OCI-M1 (cell line): ENCODE measurements around the gene RGMA.

ENCODE experiments used
- DNase-seq: peaks from one replicate; lab custom pipeline; 2025; lab: John Stamatoyannopoulos, UW

Gene RGMA

GRCh38 chr15:93088981-93089726, at the start of gene RGMA:
Gene RGMA, minus strand, starts transcription at chr15:93089211. Its CDS starts 279 bp downstream, at chr15:93088932.
- DNase-seq = no peak

- DNase-seq = no peak
These were observed 47.6 kb upstream of the RGMA start for GRCh38 chr15:93136606-93137005.

DNA sequence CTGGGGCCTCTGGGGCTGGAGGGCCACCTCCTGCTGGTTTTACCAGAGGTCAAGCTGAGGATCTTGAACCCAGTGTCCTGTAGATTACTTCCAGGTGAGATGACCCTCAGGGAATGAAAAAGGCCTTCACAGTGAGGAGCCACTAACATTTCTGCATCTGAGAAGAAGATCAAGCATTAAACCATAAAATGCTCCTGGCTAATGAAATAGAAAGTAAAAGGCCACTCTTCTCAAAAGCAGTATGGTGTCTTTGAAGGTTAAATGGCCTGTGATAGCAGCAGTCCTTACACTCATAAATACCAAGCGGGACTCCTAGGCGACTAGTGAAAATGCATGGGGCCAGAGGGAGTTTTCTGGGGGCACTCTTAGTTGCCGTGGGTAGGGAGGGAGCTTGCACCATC, 47.0 kb upstream of the RGMA start:
- DNase-seq = no peak

DNA sequence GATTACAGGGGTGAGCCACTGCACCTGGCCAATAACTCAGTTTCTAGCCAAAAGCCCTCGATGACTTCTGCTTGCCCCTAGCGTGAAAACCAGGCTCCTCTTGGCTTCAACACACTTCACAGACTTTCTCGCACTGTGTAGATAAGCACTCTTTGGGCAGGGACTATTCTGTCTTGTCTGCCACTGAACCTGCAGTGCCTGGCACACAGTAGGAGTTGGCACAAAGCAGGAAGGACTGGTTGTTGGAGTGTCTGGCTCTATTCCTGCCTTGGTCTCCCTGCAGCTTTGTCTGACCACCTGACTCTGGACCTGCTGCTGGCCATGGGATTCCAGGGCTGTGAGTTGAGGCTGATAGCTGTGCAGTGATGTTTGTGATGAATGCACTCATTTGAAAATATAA, 46.4 kb upstream of the RGMA start:
- DNase-seq = no peak

DNA sequence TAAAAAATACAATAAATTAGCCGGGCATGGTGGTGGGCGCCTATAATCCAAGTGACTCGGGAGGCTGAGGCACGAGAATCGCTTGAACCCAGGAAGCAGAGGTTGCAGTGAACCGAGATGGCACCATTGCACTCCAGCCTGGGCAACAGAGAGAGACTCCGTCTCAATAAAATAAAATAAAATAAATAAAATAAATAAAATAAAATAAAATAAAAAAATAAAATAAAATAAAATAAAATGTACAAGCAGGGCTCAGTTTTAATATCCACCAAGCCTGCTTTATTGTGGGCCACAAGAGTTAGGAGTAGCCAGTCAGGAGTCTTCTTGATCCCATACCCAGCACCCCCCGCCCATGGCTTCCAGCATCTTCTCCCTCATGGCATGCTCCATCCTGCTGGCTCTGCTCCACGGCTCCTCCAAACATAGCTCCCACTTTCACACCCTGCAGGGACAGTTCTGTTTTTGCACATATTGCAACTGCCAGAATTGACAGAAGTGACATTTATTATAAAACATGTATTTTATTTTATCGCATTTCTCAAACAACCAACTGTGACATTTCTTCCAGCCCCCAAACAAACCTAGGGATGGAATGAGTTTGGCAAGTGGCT, 42.6 kb upstream of the RGMA start:
- DNase-seq = no peak

DNA sequence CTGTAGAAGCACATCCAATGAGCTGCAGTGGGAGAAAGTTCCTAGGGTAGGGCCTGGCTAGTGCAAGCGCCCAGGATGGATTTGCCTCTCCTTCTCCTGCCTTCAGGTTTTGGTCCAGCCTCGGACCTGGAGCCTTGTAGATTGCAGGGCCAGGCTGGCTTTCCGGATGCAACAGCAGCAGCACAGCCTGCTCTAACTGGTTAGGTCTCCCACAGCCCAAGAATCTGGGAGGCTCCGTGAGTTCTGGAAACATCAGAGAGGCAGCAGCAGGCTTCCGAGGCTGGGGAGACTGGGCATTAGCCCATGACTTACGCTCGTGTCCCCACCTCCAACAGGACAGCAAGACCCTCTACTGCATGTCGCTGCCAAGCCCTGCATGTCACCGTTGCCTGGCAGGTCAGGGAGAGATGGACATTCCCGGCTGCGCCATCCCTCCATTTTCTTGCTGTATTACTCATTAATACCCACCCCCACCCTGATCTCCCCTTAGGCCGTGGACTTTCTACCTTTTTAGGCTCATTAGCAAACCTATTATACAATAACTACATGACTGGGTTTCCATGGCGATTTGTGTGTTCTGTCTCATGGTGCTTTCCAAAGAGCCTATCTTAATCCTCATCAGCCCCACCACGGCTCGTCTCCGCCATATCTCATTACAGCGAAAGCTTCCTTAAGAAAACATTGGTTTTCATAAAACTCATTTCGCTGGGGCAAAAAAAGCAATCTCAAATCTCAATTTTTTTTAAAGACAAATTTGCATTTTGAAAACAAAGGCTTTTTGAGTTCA, 40.9 kb upstream of the RGMA start:
- DNase-seq = no peak

DNA sequence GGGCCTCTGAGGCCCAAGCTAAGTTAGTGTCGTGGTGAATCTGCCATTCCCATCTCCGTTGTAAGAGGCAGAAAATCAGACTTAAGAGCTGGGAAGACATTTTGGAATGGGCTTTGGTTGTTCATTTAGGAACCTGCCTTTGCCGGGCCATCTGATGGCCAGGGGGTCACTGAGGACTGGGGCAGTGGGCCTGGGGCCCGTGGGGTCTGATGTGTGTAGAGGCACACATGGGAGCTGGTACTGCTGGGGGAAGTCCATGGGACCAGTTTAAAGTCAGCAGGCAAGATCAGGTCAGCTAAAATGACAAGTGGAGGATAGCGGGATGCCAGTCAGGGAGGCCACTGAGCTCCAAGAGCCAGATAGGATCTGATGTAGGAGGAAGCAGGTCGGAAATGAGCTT, 38.3 kb upstream of the RGMA start:
- DNase-seq = no peak

DNA sequence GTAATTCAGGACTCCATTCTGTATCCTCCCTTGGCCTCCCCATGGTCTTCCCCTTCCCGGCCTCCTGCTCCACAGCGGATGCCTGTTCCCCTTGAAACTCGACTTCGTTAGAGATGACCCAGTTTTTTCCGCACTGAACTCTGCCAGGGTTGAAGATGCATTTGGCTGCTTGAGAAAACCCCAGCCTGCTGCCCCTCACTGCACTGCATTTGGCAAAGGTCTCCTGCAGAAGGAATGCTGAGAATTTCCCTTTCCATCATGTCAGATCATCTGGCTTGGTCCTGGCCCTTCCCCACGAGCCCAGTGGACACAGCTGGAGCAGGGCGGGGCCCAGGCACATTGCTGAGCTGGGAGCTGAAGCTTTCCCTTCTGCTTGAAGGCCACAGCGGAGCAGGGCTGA, 37.6 kb upstream of the RGMA start:
- DNase-seq = no peak

DNA sequence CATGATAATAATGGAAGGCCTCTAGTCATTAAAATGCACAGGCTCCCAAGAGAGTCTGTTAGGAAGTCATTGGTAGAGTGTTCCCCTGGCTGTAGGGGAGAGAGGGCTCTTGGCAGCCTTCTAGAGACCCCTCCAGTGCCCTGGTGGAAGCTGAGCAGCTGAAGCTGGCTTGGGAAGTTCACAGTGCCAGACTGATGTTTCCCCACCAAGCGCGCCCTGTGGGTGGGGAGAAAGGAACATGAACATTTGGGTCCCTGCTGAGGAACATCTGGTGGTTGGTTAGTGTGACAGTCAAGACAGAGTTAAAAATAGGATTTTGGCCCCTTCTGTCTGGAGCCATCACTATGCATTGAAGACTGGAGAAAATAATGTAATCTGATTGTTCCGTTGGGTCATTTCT, 37.1 kb upstream of the RGMA start:
- DNase-seq = no peak

- no peak for DNase-seq
These were observed 35.1 kb upstream of the RGMA start for GRCh38 chr15:93124126-93124525.

DNA sequence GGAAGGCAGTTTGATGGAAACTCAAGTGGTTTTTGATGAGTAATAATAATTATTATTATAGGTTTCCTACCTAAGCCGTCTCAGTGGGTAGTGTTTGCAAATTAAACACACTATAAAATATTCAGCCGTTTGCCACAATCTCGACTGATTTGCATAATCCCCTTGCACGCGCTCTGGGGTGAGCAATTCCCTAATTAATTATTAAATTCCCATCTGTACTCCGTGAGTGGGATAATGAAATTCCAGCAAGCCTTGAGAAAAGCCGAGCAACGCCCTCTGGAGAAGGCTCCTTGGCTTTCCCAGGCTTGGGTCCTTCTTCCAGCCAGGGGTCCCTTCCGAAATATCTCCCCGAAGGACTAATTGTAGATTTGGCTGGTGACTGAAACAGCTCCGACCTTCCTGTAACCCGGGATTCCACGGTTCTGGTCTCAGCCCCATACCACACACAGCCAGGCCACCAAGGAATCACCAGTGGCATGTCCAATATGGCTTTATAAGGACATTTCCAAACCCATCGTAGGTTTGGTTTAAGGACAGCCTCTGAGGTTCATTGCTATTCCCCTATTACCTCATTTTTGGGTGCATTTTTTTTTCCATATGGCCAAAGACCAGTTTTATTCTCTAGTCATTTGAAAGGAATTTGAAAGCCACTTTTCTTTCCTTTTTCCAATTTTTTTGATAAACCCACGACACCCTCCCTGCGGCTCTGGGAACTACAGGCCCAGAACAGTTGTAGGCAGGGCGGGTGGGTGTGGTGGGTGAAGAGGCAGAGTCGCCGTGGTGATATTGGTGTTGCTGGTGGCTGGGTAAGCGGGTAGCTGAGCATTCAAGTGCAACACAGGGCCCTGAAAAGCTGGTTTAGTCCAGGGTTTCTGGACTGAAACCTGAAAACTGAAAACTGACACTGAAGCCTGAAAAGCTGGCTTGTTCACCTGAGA, 33.2 kb upstream of the RGMA start:
- no peak for DNase-seq

GRCh38 chr15:93121107-93121506, 32.1 kb upstream of the RGMA start:
- DNase-seq = no peak

DNA sequence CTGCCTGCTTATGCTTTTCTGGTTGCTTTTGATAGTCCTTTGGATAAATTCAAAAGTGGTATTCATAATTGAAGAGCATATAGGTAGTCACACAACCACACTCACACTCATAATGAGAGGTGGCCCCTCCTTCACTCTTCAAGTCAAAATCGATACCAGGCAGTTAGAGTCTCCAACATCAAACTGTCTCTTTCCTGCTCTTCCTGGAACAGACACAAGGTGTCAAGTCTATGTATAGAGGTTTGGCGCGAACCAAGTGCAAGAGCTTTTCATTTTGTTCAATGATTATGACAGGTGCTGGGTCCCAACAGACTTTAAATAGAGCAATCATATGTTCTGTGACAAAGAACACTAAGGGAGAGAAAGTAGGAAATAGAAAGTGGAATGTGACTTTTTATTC, 29.9 kb upstream of the RGMA start:
- DNase-seq = no peak

DNA sequence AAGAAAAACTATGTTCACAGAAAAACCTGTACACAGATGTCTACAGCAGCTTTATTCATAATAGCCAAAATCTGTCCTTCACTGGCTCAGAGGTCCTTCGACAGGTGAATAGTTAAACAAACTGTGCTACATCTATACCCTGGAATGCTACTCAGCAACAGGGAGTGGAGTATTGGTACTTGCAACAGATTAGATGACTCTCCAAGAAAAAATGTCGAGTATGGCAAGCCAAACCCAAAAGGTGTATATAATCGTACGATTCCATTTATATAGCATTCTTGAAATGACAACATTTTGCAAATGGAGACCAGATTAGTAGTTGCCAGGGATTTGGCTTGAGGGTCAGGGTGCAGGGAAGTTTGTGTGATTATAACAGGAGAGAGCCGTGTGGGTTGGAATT, 22.4 kb upstream of the RGMA start:
- DNase-seq = no peak

DNA sequence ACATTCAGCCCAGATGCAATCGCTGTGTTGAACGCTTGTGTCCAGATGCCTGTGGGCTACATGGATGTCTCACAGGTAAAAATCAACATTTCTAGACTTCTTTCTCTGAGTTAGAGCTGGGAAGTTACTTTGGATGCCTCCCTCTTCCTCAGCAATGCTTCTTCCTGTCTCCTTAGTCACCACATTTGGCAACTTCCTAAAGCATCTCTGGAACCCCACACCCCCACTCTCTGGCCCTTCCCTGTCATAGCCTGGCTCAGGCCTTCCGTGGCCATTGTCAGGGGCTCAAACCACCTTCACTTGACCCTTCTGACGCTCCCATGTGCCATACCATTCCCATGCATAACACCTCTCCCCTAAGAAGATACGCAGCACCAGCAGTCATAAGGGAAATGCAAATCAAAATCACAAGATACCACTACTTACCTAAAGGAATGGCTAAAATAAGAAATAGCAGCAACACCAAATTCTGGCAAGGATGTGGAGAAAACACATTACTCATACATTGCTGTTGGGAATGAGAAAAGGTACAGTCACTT, 21.6 kb upstream of the RGMA start:
- DNase-seq = no peak

GRCh38 chr15:93109336-93110102, 20.5 kb upstream of the RGMA start:
- DNase-seq = no peak

GRCh38 chr15:93107646-93108045, 18.6 kb upstream of the RGMA start:
- DNase-seq = no peak

DNA sequence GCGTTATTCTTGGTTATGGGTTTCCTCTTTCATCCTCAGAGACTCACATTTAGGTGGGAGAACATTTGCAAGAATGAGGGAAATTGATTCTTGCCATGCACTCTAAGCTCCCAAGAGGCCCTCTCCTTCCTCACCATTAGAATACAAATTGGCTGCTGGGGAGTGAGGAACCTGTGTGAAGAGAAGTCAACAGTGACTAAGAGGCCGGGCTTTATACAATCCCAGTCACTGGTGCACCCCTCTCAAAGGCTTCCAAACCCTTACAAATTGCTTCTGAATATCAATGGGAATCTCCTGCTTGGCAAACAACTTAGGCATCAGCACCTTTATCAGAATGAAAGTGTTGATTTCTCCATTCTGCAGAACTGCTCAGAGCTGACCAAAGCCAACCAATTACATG, 16.5 kb upstream of the RGMA start:
- no peak for DNase-seq

DNA sequence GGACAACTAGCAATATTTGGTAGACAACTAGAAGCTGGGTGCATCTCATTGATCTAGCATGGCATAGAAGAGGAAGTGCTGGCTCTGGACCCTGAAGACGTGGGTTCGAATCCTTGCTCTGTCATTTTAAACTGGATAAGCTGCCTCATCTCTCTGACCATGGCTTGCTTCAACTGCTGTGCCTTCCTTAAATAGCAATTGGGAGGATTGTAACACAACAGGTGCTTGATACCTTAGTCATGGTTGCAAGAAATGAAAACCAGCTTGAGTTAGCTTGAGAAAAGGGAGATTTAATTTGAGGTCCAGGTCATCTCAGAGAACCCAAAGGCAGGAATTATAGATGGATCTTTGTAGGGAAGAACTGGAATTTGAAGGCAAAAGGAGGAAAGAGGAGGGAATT, 14.8 kb upstream of the RGMA start:
- no peak for DNase-seq

DNA sequence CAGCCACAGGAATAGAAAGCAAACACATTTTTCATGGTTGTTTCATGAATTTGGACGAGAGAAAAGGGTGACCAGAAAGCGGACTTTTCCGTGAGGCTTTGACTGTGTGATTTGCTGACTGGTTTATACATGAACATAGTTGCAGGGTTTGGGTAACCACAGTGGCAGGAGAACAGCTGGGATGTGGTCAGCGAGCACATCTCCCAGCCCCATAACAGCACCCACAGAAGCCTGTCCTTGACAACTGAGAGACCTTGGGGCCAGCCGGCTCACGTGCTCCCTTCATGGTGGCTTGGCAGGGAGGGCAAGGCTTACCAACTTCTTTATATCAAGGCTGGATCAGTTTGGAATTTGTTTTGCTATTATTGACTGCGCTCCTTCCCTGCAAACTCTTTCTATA, 13.2 kb upstream of the RGMA start:
- no peak for DNase-seq

DNA sequence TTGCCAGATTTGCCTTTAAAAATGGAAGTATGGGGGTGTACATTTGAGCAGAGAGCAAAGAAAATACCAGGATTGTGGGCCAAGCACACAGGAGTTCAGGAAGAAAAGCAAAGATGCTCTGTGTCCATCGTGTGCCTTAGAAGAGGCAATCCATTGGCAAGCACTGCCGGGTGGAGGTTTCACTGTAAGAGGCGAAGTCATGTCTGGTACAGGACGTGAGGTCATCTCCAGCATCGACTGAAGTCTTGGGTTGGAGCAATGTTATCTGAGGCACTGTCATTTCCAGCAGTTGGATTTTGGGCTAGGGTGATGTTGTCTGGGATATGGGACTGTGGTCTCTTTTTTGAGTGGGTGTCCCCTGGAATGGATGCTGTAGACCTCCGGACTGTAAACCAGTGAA, 4.8 kb upstream of the RGMA start:
- no peak for DNase-seq
